Measurements from ENCODE around the gene HTD2. TPM values are rescaled to one million over a fixed set of nuclear protein-coding genes. Genes with fewer than 3 reads are reported as not detected.
A peak's percentile ranks its signal among the peaks of the same experiment; 100 is the strongest.

Gene HTD2
- total RNA-seq, 2 donors from 2014 or later: 12.1 to 14.7 TPM

- H3K36me3 ChIP-seq: no peaks in the 10 kb centered on the region
- no peaks in the 10 kb centered on the region for H3K27me3 ChIP-seq
- no peaks in the 10 kb centered on the region for H3K9me3 ChIP-seq
- H3K4me1 ChIP-seq: peaks cover 0 to 25% of the 10 kb centered on the region in 2 donors
- no peak overlapping the region for H3K4me3 ChIP-seq
- H3K27ac ChIP-seq: no peak overlapping the region
- no peak for TF ChIP-seq CTCF (IDR thresholded peaks at IDR 0.05)
- no peak for DNase-seq (ENCODE audit: low spot score)
Observed at GRCh38 chr3:58346368-58346767, 40.0 kb downstream of the HTD2 start.

- H3K36me3 ChIP-seq: no peaks in the 10 kb centered on the region
- no peak overlapping the region for H3K27ac ChIP-seq
- no peaks in the 10 kb centered on the region for H3K27me3 ChIP-seq
- peaks cover 0 to 31% of the 10 kb centered on the region in 2 donors for H3K4me1 ChIP-seq
- no peaks in the 10 kb centered on the region for H3K9me3 ChIP-seq
- TF ChIP-seq CTCF (IDR thresholded peaks at IDR 0.05): no peak
- no peak overlapping the region for H3K4me3 ChIP-seq
- DNase-seq (ENCODE audit: low spot score): no peak
Observed at GRCh38 chr3:58347984-58348383, 41.7 kb downstream of the HTD2 start.

GRCh38 chr3:58349792-58350626 lies 43.7 kb downstream of the HTD2 start:
- Histone ChIP-seq H3K4me3 (no peak overlapping the region), H3K36me3 (no peaks in the 10 kb centered on the region), H3K9me3 (no peaks in the 10 kb centered on the region), H3K27ac (no peak overlapping the region), H3K4me1 (peaks cover 0 to 24% of the 10 kb centered on the region in 2 donors), H3K27me3 (no peaks in the 10 kb centered on the region)
- DNase-seq (ENCODE audit: low spot score): no peak
- no peak for TF ChIP-seq CTCF (IDR thresholded peaks at IDR 0.05)

- DNase-seq (ENCODE audit: low spot score): no peak
- Histone ChIP-seq H3K36me3 (no peaks in the 10 kb centered on the region), H3K27me3 (no peaks in the 10 kb centered on the region), H3K4me3 (no peak overlapping the region), H3K27ac (no peak overlapping the region), H3K9me3 (no peaks in the 10 kb centered on the region), H3K4me1 (peaks cover 0 to 28% of the 10 kb centered on the region in 2 donors)
- no peak for TF ChIP-seq CTCF (IDR thresholded peaks at IDR 0.05)
Observed at GRCh38 chr3:58350627-58351013, 44.3 kb downstream of the HTD2 start.

GRCh38 chr3:58351920-58352319 lies 45.6 kb downstream of the HTD2 start:
- H3K27ac ChIP-seq: no peak overlapping the region
- TF ChIP-seq CTCF (IDR thresholded peaks at IDR 0.05): no peak
- H3K36me3 ChIP-seq: no peaks in the 10 kb centered on the region
- DNase-seq (ENCODE audit: low spot score): peak; percentile 46
- H3K4me1 ChIP-seq: peaks cover 0 to 38% of the 10 kb centered on the region in 2 donors
- no peak overlapping the region for H3K4me3 ChIP-seq
- H3K9me3 ChIP-seq: no peaks in the 10 kb centered on the region
- no peaks in the 10 kb centered on the region for H3K27me3 ChIP-seq
